Naive B cell (primary cell): ENCODE measurements around the gene PCBP3. TPM values are rescaled to one million over a fixed set of nuclear protein-coding genes. Genes with fewer than 3 reads are reported as not detected.
A peak's percentile ranks its signal among the peaks of the same experiment; 100 is the strongest.
"Not testable (repeated sequence)": the region's sequence is repeated elsewhere in the genome, so short reads cannot be mapped to it uniquely, and the experiment has no call there.

Experiments
- ATAC-seq, 2 donors: fragments of 150-1000 bp; cut with Tn5 transposase; 2 replicates each; pipeline ENCODE4 v1.10.0; 2021; ENCODE audit warnings: low read depth in 2 of 2, mild to moderate bottlenecking in 2 of 2, moderate library complexity in 2 of 2
- DNase-seq: peaks from one replicate; pipeline ENCODE4 v3.0.0; 2022
- H3K27ac Mint-ChIP-seq, 6 donors: one replicate each; pipeline ENCODE4 v1.8.0; 2020 to 2022; ENCODE audit warnings: mild to moderate bottlenecking in 6 of 6, mixed read lengths in 6 of 6, moderate library complexity in 5 of 6, inconsistent platforms in 2 of 6
- H3K27me3 Mint-ChIP-seq, 3 donors: one replicate each; pipeline ENCODE4 v1.8.0; 2021 to 2022; ENCODE audit warnings: mixed read lengths in 3 of 3, mild to moderate bottlenecking in 1 of 3
- H3K36me3 Mint-ChIP-seq, 2 donors: one replicate each; pipeline ENCODE4 v1.8.0; 2020 to 2022; ENCODE audit warnings: mixed read lengths in 2 of 2, inconsistent platforms in 1 of 2, mild to moderate bottlenecking in 1 of 2
- H3K4me1 Mint-ChIP-seq, 3 donors: one replicate each; pipeline ENCODE4 v1.8.0; 2020 to 2022; ENCODE audit warnings: mixed read lengths in 3 of 3, inconsistent platforms in 1 of 3, mild to moderate bottlenecking in 1 of 3, moderate library complexity in 1 of 3
- H3K4me3 Mint-ChIP-seq, 8 donors: one replicate each; pipeline ENCODE4 v1.8.0; 2020 to 2022; ENCODE audit warnings: mild to moderate bottlenecking in 8 of 8, mixed read lengths in 8 of 8, moderate library complexity in 8 of 8, inconsistent platforms in 2 of 8
- H3K9me3 Mint-ChIP-seq, 7 donors: one replicate each; pipeline ENCODE4 v1.8.0; 2020 to 2022; ENCODE audit warnings: mixed read lengths in 7 of 7, mild to moderate bottlenecking in 5 of 7, inconsistent platforms in 2 of 7, moderate library complexity in 1 of 7
- polyA plus RNA-seq, 6 donors: library from polyadenylated mRNA; unstranded; fragments of 300-500 nt; fragmentation: Illumina TruSeq; gene quantifications; one replicate each; pipeline ENCODE4 v1.2.3, GENCODE V29; 2021; ENCODE audit warnings: low read depth in 6 of 6

The PCBP3 gene
- polyA plus RNA-seq, 6 donors from 2014 or later = 0.60 to 1.5 (median 0.93) TPM; not detected in 2

DNA sequence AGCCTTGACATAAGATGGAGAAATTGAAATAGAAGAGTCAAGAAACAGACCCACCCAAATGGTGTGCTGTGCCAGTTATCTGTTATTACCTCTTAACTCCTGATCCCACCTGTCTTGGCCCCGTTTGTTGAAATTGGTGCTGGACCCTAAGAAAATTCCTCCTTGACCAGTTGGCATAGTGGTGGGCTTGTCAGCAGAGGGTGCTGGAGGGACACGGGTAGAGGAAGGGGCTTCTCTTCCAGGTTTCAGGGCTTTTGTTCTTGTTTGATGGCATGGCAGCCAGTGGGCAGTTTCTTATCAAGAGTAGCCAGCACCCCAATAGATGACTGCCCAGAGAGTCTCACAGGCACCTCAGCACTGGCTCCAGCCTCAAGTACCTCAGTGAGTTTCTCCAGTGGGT, 51.6 kb downstream of the PCBP3 start:
- Mint-ChIP-seq H3K27ac (no peak overlapping the region), H3K4me3 (no peak overlapping the region), H3K27me3 (peaks cover 6 to 12% (median 10%) of the 10 kb centered on the region in 3 donors), H3K4me1 (peaks cover 0 to 7% (median 0%) of the 10 kb centered on the region in 3 donors), H3K9me3 (peaks cover 0 to 12% (median 2%) of the 10 kb centered on the region in 7 donors), H3K36me3 (no peaks in the 10 kb centered on the region)
- DNase-seq (no peak), ATAC-seq (no peak)

DNA sequence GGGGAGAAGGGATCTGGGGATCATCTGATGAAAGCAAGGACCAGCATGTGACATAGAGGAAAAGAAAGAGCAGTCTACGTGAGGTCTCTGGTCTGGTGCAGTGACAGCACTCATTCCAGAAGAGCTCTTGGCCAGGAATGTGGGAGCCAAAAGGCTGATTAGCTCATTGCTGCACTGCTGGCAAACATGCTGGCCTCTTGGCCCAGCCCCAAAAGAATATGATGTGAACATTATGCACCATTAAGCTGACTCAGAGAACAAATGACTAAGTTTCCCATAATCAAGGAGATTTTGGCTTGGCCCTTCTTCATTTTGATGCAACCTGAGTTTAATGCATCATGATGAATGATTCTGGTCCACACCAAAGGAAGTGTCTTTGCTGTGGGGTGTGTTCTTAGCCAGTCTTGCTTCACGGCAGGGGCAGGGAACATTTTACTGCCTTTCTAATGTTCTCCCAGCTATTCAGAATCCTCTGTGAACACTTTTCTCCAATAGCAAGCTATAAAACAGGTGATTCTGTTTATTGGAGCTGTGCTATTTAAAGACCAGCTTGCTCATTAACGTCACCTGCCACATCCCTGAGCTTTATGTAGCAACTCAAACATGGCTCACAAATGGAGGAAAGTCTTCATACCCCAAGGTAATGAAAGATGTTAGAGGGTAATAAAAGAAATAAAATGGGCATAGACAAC, 55.1 kb downstream of the PCBP3 start:
- Mint-ChIP-seq H3K4me1 (peaks cover 0 to 9% (median 0%) of the 10 kb centered on the region in 3 donors), H3K9me3 (peaks cover 0 to 9% (median 2%) of the 10 kb centered on the region in 7 donors), H3K36me3 (peaks cover 0 to 2% of the 10 kb centered on the region in 2 donors), H3K27me3 (peaks cover 3 to 14% (median 12%) of the 10 kb centered on the region in 3 donors), H3K4me3 (no peak overlapping the region), H3K27ac (no peak overlapping the region)
- ATAC-seq (no peak), DNase-seq (no peak)

- Mint-ChIP-seq H3K4me1 (peaks cover 0 to 9% (median 0%) of the 10 kb centered on the region in 3 donors), H3K27ac (no peak overlapping the region), H3K36me3 (peaks cover 0 to 3% of the 10 kb centered on the region in 2 donors), H3K27me3 (peaks cover 11 to 21% (median 20%) of the 10 kb centered on the region in 3 donors), H3K9me3 (peaks cover 0 to 2% (median 0%) of the 10 kb centered on the region in 7 donors), H3K4me3 (no peak overlapping the region)
- ATAC-seq (no peak), DNase-seq (no peak)
Measured at GRCh38 chr21:45699251-45699942, 55.9 kb downstream of the PCBP3 start.

DNA sequence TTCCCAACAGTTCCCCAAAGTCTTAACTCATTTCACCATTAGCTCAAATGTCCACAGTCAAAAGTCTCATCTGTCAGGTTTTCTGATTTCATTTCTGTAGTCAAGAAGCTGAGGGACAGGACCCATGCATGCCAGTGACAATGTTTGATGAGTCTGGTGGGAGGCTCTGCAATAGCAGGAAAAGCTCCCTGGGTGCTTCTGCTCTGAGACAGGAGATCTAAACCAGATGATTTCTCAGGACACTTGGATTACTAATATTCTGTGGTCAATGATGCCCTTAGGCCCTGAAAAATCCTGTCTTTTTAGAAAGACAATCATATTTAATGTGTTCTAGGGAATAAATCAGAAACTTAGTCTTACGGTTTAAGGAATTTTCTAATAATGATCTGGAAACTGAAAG, 56.4 kb downstream of the PCBP3 start:
- Mint-ChIP-seq H3K4me1 (peaks cover 0 to 9% (median 0%) of the 10 kb centered on the region in 3 donors), H3K27me3 (peaks cover 12 to 22% (median 22%) of the 10 kb centered on the region in 3 donors), H3K9me3 (peaks cover 0 to 2% (median 0%) of the 10 kb centered on the region in 7 donors), H3K27ac (peak overlapping the region in 1 of 6 donors; percentile 22), H3K4me3 (no peak overlapping the region), H3K36me3 (peaks cover 0 to 3% of the 10 kb centered on the region in 2 donors)
- DNase-seq = no peak
- no peak for ATAC-seq

GRCh38 chr21:45700461-45700860, 56.9 kb downstream of the PCBP3 start:
- Mint-ChIP-seq H3K4me1 (peaks cover 0 to 9% (median 0%) of the 10 kb centered on the region in 3 donors), H3K27me3 (peaks cover 12 to 22% (median 22%) of the 10 kb centered on the region in 3 donors), H3K27ac (no peak overlapping the region), H3K4me3 (no peak overlapping the region), H3K36me3 (peaks cover 0 to 3% of the 10 kb centered on the region in 2 donors), H3K9me3 (peaks cover 0 to 2% (median 0%) of the 10 kb centered on the region in 7 donors)
- DNase-seq (no peak), ATAC-seq (no peak)

- peaks cover 12 to 16% (median 12%) of the 10 kb centered on the region in 3 donors for H3K27me3 Mint-ChIP-seq
- H3K27ac Mint-ChIP-seq = peak overlapping the region in 1 of 6 donors; percentile 32
- no peak for DNase-seq
- H3K4me1 Mint-ChIP-seq = peaks cover 0 to 5% (median 0%) of the 10 kb centered on the region in 3 donors
- ATAC-seq = no peak
- H3K9me3 Mint-ChIP-seq = no peaks in the 10 kb centered on the region
- H3K36me3 Mint-ChIP-seq = peaks cover 0 to 3% of the 10 kb centered on the region in 2 donors
- no peak overlapping the region for H3K4me3 Mint-ChIP-seq
Measured at GRCh38 chr21:45704311-45705108, 61.0 kb downstream of the PCBP3 start.

GRCh38 chr21:45706299-45706698, 62.8 kb downstream of the PCBP3 start:
- no peak for ATAC-seq
- Mint-ChIP-seq H3K4me1 (peaks cover 0 to 2% (median 0%) of the 10 kb centered on the region in 3 donors), H3K9me3 (peaks cover 0 to 12% (median 5%) of the 10 kb centered on the region in 7 donors), H3K4me3 (no peak overlapping the region), H3K36me3 (peaks cover 0 to 11% of the 10 kb centered on the region in 2 donors), H3K27me3 (peaks cover 12% of the 10 kb centered on the region in 3 donors), H3K27ac (no peak overlapping the region)
- DNase-seq = no peak

- peak overlapping the region in 1 of 6 donors; percentile 64 for H3K27ac Mint-ChIP-seq
- H3K4me1 Mint-ChIP-seq = no peaks in the 10 kb centered on the region
- H3K9me3 Mint-ChIP-seq = peaks cover 8 to 27% (median 15%) of the 10 kb centered on the region in 7 donors
- ATAC-seq (no peak), DNase-seq (no peak)
- H3K4me3 Mint-ChIP-seq = no peak overlapping the region
- H3K27me3 Mint-ChIP-seq = peaks cover 3 to 9% (median 4%) of the 10 kb centered on the region in 3 donors
- peaks cover 7 to 13% of the 10 kb centered on the region in 2 donors for H3K36me3 Mint-ChIP-seq
Measured at GRCh38 chr21:45709173-45709572, 65.6 kb downstream of the PCBP3 start.

GRCh38 chr21:45709696-45710268, 66.3 kb downstream of the PCBP3 start:
- peaks cover 7 to 15% of the 10 kb centered on the region in 2 donors for H3K36me3 Mint-ChIP-seq
- H3K4me1 Mint-ChIP-seq = no peaks in the 10 kb centered on the region
- ATAC-seq = no peak
- peaks cover 0 to 8% (median 0%) of the 10 kb centered on the region in 3 donors for H3K27me3 Mint-ChIP-seq
- peaks cover 9 to 28% (median 16%) of the 10 kb centered on the region in 7 donors for H3K9me3 Mint-ChIP-seq
- no peak for DNase-seq
- H3K4me3 Mint-ChIP-seq = no peak overlapping the region
- no peak overlapping the region for H3K27ac Mint-ChIP-seq

DNA sequence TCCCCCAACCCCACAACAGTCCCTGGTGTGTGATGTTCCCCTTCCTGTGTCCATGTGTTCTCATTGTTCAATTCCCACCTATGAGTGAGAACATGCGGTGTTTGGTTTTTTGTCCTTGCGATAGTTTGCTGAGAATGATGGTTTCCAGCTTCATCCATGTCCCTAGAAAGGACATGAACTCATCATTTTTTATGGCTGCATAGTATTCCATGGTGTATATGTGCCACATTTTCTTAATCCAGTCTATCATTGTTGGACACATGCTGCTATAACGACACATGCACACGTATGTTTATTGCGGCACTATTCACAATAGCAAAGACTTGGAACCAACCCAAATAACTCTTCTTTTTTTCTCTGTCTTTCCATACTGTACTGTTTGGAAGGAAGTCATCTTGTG, 66.8 kb downstream of the PCBP3 start:
- H3K36me3 Mint-ChIP-seq = peaks cover 8 to 15% of the 10 kb centered on the region in 2 donors
- not testable (repeated sequence) for H3K4me3 Mint-ChIP-seq, ATAC-seq, H3K27me3 Mint-ChIP-seq, DNase-seq, H3K4me1 Mint-ChIP-seq, H3K27ac Mint-ChIP-seq
- H3K9me3 Mint-ChIP-seq = peaks cover 9 to 29% (median 16%) of the 10 kb centered on the region in 7 donors

DNA sequence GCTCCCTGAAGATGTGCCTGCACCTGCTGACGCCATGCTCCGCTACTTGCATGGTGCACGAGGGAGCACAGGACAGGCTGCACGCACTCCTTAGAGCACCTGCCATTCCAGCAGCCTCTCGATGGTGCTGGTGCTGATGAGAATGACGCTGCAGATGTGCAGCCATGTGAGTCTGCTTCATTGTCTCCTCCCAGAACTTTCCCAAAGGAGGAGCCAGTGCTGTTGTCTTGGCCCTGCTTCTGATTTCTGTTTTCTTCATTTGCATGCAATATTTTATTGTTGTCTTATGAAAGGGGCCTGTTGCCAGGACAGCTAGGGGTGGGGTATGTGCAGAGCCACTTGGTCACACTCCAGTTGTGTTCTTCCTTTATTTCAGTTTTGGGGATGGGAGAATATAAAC, 70.1 kb downstream of the PCBP3 start:
- H3K4me3 Mint-ChIP-seq = no peak overlapping the region

DNA sequence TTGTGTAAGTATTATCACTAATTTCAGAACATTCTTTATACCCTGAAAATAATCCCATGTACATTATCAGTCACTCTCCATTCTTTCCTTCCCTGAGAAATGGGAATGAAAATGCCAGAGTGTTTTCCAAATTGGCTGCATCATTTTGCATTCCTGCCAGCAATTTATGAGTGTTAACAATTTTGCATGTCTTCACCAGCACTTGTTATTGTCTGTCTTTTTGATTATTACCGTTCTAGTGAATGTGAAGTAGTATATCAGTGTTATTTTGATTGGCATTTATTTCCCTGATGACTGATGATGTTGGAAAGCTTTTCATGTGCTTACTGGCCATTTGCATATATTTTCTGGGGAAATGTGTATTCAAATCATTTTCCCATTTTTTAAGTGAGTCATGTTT, 71.9 kb downstream of the PCBP3 start:
- ATAC-seq (no peak), DNase-seq (no peak)
- H3K36me3 Mint-ChIP-seq = peaks cover 15% of the 10 kb centered on the region in 2 donors
- peaks cover 0 to 8% (median 0%) of the 10 kb centered on the region in 3 donors for H3K4me1 Mint-ChIP-seq
- H3K27ac Mint-ChIP-seq = no peak overlapping the region
- H3K4me3 Mint-ChIP-seq = no peak overlapping the region
- peaks cover 14 to 40% (median 21%) of the 10 kb centered on the region in 7 donors for H3K9me3 Mint-ChIP-seq
- peaks cover 10 to 24% (median 22%) of the 10 kb centered on the region in 3 donors for H3K27me3 Mint-ChIP-seq

More for the DNA sequence above, 70.1 kb downstream of the PCBP3 start:
- Mint-ChIP-seq H3K9me3 (peaks cover 14 to 44% (median 21%) of the 10 kb centered on the region in 7 donors), H3K4me1 (peaks cover 0 to 3% (median 0%) of the 10 kb centered on the region in 3 donors), H3K27me3 (peaks cover 0 to 12% (median 11%) of the 10 kb centered on the region in 3 donors), H3K27ac (no peak overlapping the region), H3K36me3 (peaks cover 15 to 16% of the 10 kb centered on the region in 2 donors)
- DNase-seq = no peak
- ATAC-seq = no peak
